ENCODE data around the gene FURIN. TPM values are rescaled to one million over a fixed set of nuclear protein-coding genes. Genes with fewer than 3 reads are reported as not detected.

FURIN gene
- total and polyA plus RNA-seq, 2 of the 8 experiments (the other 6 are each of a cell fraction or from before 2014, with no cell fraction given), result 15.8 to 32.1 TPM

- H3K4ac ChIP-seq (replicated peaks; ENCODE audit: insufficient read length, low read depth, low read length), result no peak overlapping the region
- peak overlapping the region; percentile 55 for H3K27ac ChIP-seq (ENCODE audit: low read depth, low read length)
- peaks cover 4% of the 10 kb centered on the region; the same call in 1 of the 2 replicates for H3K23me2 ChIP-seq (ENCODE audit: low read depth, low read length)
- no peak overlapping the region; the same call in 1 of the 2 replicates for H4K8ac ChIP-seq (ENCODE audit: extremely low read depth, insufficient read depth, low read length)
- H3K4me3 ChIP-seq (ENCODE audit: extremely low read depth in 1 of 4, insufficient read depth in 2 of 4, low read depth in 3 of 4, low read length in 4 of 4), result 0 out of 8 replicates have a peak overlapping the region, but pooled peaks of 1 of the 4 experiments have one; percentile 13
- H3K4me1 ChIP-seq (replicated peaks in 1 of 4; ENCODE audit: control insufficient read depth in 3 of 4, insufficient read depth in 4 of 4, low read length in 3 of 4), result peaks cover 23 to 41% (median 28%) of the 10 kb centered on the region in 4 experiments
- no peak for FAIRE-seq
- peaks cover 2% of the 10 kb centered on the region; the same call in 1 of the 2 replicates for H3K79me1 ChIP-seq (ENCODE audit: low read depth, low read length)
- H3K79me2 ChIP-seq (ENCODE audit: control insufficient read depth in 1 of 2, insufficient read depth in 2 of 2, low read length in 2 of 2), result peaks cover 0 to 5% of the 10 kb centered on the region in 2 experiments; a peak in 2 of 4 replicates
- DNase-seq (ENCODE audit: low read depth in 1 of 2, low spot score in 2 of 2), result no peak
- no peak overlapping the region for H3K56ac ChIP-seq (replicated peaks; ENCODE audit: insufficient read length, low read depth, low read length)
- peaks cover 0 to 2% of the 10 kb centered on the region in 2 experiments for H4K20me1 ChIP-seq (replicated peaks in 1 of 2; ENCODE audit: control insufficient read depth in 1 of 2, insufficient read depth in 2 of 2, low read length in 2 of 2)
- H4K91ac ChIP-seq (replicated peaks; ENCODE audit: insufficient read length, low read length), result peak overlapping the region; percentile 76
- no peak overlapping the region for H3K9ac ChIP-seq (replicated peaks in 1 of 4; ENCODE audit: extremely low read depth in 1 of 4, low read depth in 3 of 4, low read length in 3 of 4)
- peak overlapping the region; percentile 44 for H3K18ac ChIP-seq (ENCODE audit: extremely low read depth, low read length)
- ChIA-PET POLR2A (ENCODE audit: partially characterized antibody) (interaction anchor here (0.6 to 1.8 kb wide), 4 partner anchors 11 to 87 kb away, joined by 3 to 13 read pairs (median 4); partner anchors contain the start of gene FES), CTCF (ENCODE audit: partially characterized antibody) (interaction anchor here (0.6 to 2.5 kb wide), 8 partner anchors 8 to 538 kb away, joined by 3 to 28 read pairs (median 3); partner anchors contain the start of gene FES)
- H2AK5ac ChIP-seq (ENCODE audit: low read depth, low read length), result no peak overlapping the region
- H2BK20ac ChIP-seq (ENCODE audit: low read length), result peak overlapping the region; percentile 43
- no peak overlapping the region for H2AFZ ChIP-seq (ENCODE audit: low read length)
- no peaks in the 10 kb centered on the region for H3K27me3 ChIP-seq (replicated peaks in 1 of 4; ENCODE audit: control insufficient read depth in 3 of 4, extremely low read depth in 1 of 4, insufficient read depth in 3 of 4, low read length in 3 of 4)
- H2BK120ac ChIP-seq (replicated peaks; ENCODE audit: low read depth, low read length), result no peak overlapping the region
- H2BK5ac ChIP-seq (ENCODE audit: low read depth, low read length), result peak overlapping the region; percentile 47; the same call in 1 of the 2 replicates
- no peak overlapping the region for H2BK12ac ChIP-seq (ENCODE audit: low read depth, low read length)
- no peaks in the 10 kb centered on the region for H3K9me3 ChIP-seq (ENCODE audit: insufficient read depth in 2 of 2, low read depth in 1 of 2, low read length in 1 of 2)
- H2BK15ac ChIP-seq (ENCODE audit: low read length), result no peak overlapping the region
- H3K36me3 ChIP-seq (ENCODE audit: control insufficient read depth in 2 of 4, insufficient read depth in 4 of 4, low read length in 3 of 4), result peaks cover 0 to 10% (median 4%) of the 10 kb centered on the region in 4 experiments; a peak in 3 of 8 replicates
- H3K14ac ChIP-seq (ENCODE audit: insufficient read length), result no peak overlapping the region
- H3K4me2 ChIP-seq (ENCODE audit: insufficient read depth in 1 of 2, low read depth in 2 of 2, low read length in 2 of 2), result peak overlapping the region; percentile 52 to 69; a peak in 3 of 4 replicates
- 90% methylated on average over 5 of the region's 6 CpGs; no CpG with 5 or more reads in 1 of the 2 experiments for WGBS, 2 experiments (ENCODE audit: extremely low coverage in 1 of 2, insufficient coverage in 1 of 2, insufficient read length in 1 of 2, insufficient replicate concordance in 2 of 2, low coverage in 1 of 2, low lambda C conversion rate in 2 of 2, missing lambda C conversion rate in 1 of 2)
- no peak overlapping the region for H3K23ac ChIP-seq (ENCODE audit: insufficient read length)
- H4K5ac ChIP-seq (ENCODE audit: insufficient read length, low read depth, low read length), result no peak overlapping the region
- no peak for TF ChIP-seq SP2 (IDR thresholded peaks at IDR 0.05; ENCODE audit: low read length)
- TF ChIP-seq CHD1 (IDR thresholded peaks at IDR 0.05; ENCODE audit: low read depth, low read length), result no peak
- TF ChIP-seq POLR2A (IDR thresholded peaks at IDR 0.05; ENCODE audit: control extremely low read depth in 1 of 2, low read depth in 2 of 2, low read length in 2 of 2), result no peak
- no peak for TF ChIP-seq RBBP5 (IDR thresholded peaks at IDR 0.05; ENCODE audit: borderline replicate concordance, low read depth, low read length)
- TF ChIP-seq BRCA1 (IDR thresholded peaks at IDR 0.05; ENCODE audit: low read depth, low read length), result no peak
- no peak for TF ChIP-seq HDAC6 (IDR thresholded peaks at IDR 0.05; ENCODE audit: low read depth, low read length)
- TF ChIP-seq SIN3A (conservative IDR thresholded peaks at IDR 0.05 in 1 of 2, IDR thresholded peaks at IDR 0.05 in 1 of 2; ENCODE audit: low read depth in 1 of 2, low read length in 2 of 2), result no peak
- no peak for TF ChIP-seq JUND (IDR thresholded peaks at IDR 0.05; ENCODE audit: low read length)
- no peak for TF ChIP-seq CBX5 (IDR thresholded peaks at IDR 0.05; ENCODE audit: low read depth, low read length)
- TF ChIP-seq TAF1 (IDR thresholded peaks at IDR 0.05; ENCODE audit: low read depth, low read length), result no peak
- TF ChIP-seq POLR2AphosphoS5 (IDR thresholded peaks at IDR 0.05; ENCODE audit: low read depth, low read length), result no peak
- TF ChIP-seq CHD2 (IDR thresholded peaks at IDR 0.05; ENCODE audit: low read length), result no peak
- TF ChIP-seq CEBPB (IDR thresholded peaks at IDR 0.05; ENCODE audit: low read depth, low read length), result no peak
- TF ChIP-seq, protein P1, sequence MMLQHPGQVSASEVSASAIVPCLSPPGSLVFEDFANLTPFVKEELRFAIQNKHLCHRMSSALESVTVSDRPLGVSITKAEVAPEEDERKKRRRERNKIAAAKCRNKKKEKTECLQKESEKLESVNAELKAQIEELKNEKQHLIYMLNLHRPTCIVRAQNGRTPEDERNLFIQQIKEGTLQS (IDR thresholded peaks at IDR 0.05; ENCODE audit: insufficient read depth, low read depth, low read length), result no peak
Measured at GRCh38 chr15:90873488-90873997, 5.2 kb downstream of the FURIN start.

Data from H1 (cell line).